Sigmoid colon (tissue), 7 donors: ENCODE results near the gene GPD1. TPM values are rescaled to one million over a fixed set of nuclear protein-coding genes. Genes with fewer than 3 reads are reported as not detected.
"Not testable (repeated sequence)": the region's sequence is repeated elsewhere in the genome, so short reads cannot be mapped to it uniquely, and the experiment has no call there.

Experiments
- DNase-seq: peaks from one replicate; pipeline ENCODE4 v3.0.0-alpha.2; 2019
- H3K27ac ChIP-seq, 4 donors: fragments of 200-600 bp; sonication (generic); one replicate each; pipeline ENCODE4 v1.5.1; 2016 to 2019; ENCODE audit warnings: mild to moderate bottlenecking in 1 of 4
- H3K27me3 ChIP-seq, 3 donors: fragments of 200-600 bp; sonication (generic); one replicate each; pipeline ENCODE4 v1.5.1; 2019; ENCODE audit warnings: mild to moderate bottlenecking in 1 of 3
- H3K36me3 ChIP-seq, 4 donors: fragments of 200-600 bp; sonication (generic); one replicate each; pipeline ENCODE4 v1.5.1; 2016 to 2019
- H3K4me1 ChIP-seq, 4 donors: fragments of 200-600 bp; sonication (generic); one replicate each; pipeline ENCODE4 v1.5.1; 2017 to 2019
- H3K4me3 ChIP-seq, 4 donors: fragments of 200-600 bp; sonication (generic); one replicate each; pipeline ENCODE4 v1.5.1; 2017 to 2019; ENCODE audit warnings: mild to moderate bottlenecking in 2 of 4, moderate library complexity in 1 of 4
- H3K9me3 ChIP-seq, 4 donors: fragments of 200-600 bp in 3 of 4; sonication (generic) in 3 of 4; one replicate each; pipeline versions ENCODE4 v1.5.1 to v1.6.1; 2013 to 2019
- EP300 ChIP-seq, 4 donors: sonication (generic); formaldehyde crosslinking; IDR thresholded peaks; one replicate each; pipeline ENCODE4 v1.6.1; 2017; ENCODE audit warnings: antibody characterized with exemption in 4 of 4
- POLR2A ChIP-seq, 2 donors: fragments of 450-650 bp; IDR thresholded peaks; one replicate each; pipeline ENCODE4 v1.6.1; 2016; ENCODE audit warnings: antibody characterized with exemption in 2 of 2, mild to moderate bottlenecking in 2 of 2, moderate library complexity in 2 of 2
- POLR2AphosphoS5 ChIP-seq, 4 donors: sonication (generic); formaldehyde crosslinking; IDR thresholded peaks; one replicate each; pipeline ENCODE4 v1.6.1; 2017; ENCODE audit warnings: antibody characterized with exemption in 4 of 4
- WGBS, 2 donors: extraction: QIAGEN DNeasy Blood & Tissue Kit; methylation state at CpG; one replicate each; pipeline ENCODE4 v1.1.7; 2013; 5-methylcytosine and 5-hydroxymethylcytosine counted together
- intact Hi-C: fragments of 100-400 bp; cut with DNase I; formaldehyde crosslinking; loops from one replicate; pipeline ENCODE4 v1.15.1; 2023
- polyA plus RNA-seq, 3 donors: library from polyadenylated mRNA; stranded (reverse); fragments of 200-250 nt; gene quantifications; one replicate each; pipeline ENCODE4 v1.2.3, GENCODE V29; 2013
- total RNA-seq, 4 donors: library from RNA; depleted of rRNA; stranded (reverse); fragments of >200 nt; gene quantifications; one replicate each; pipeline ENCODE4 v1.1.0, GENCODE V29; 2016
- TF ChIP-seq, protein P1 (sequence below), 4 experiments: fragments of 450-650 bp in 3 of 4; fragments of 200-600 bp in 1 of 4; IDR thresholded peaks; one replicate each; pipeline ENCODE4 v1.5.1; 2016 to 2019; ENCODE audit warnings: antibody characterized with exemption in 4 of 4, mild to moderate bottlenecking in 3 of 4, moderate library complexity in 2 of 4
- donor health status: healthy with polysubstance abuse.
- donor health status: Bipolar disorder and iron deficiency.
- donor health status: healthy.

Gene GPD1
- total and polyA plus RNA-seq, 7 donors, result 0.55 to 59.6 (median 3.0) TPM

DNA sequence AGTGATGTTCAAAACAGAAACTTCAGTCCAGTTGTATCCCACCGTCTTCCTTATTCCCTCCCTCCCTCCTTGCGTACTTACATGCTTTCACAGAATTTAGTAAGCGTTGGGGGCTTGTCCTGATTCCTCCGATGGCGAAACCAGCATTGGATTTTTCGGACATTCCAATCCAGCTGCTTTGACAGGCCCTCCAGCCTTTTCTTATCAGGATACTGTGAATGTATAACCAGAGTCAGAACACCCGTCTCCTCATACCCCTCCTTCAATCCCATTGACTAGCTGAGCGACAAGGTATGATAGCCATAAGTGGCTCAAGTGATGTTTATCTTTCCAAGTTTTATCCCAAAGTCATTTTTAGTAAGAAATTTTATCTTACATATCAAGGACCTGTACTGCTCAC is 39.2 kb downstream of the GPD1 start:
- intact Hi-C loops, result no loop called here
- 83 to 92% methylated on average over 8 of the region's 8 CpGs for WGBS, 2 donors
- peaks cover 0 to 49% (median 2%) of the 10 kb centered on the region in 4 donors for H3K36me3 ChIP-seq
- no peaks in the 10 kb centered on the region for H3K27me3 ChIP-seq
- no peaks in the 10 kb centered on the region for H3K9me3 ChIP-seq
- H3K4me3 ChIP-seq, result no peak overlapping the region
- DNase-seq, result no peak
- TF ChIP-seq POLR2A (IDR thresholded peaks at IDR 0.05) (no peak), EP300 (IDR thresholded peaks at IDR 0.05) (no peak), POLR2AphosphoS5 (IDR thresholded peaks at IDR 0.05) (no peak)
- TF ChIP-seq, protein P1, sequence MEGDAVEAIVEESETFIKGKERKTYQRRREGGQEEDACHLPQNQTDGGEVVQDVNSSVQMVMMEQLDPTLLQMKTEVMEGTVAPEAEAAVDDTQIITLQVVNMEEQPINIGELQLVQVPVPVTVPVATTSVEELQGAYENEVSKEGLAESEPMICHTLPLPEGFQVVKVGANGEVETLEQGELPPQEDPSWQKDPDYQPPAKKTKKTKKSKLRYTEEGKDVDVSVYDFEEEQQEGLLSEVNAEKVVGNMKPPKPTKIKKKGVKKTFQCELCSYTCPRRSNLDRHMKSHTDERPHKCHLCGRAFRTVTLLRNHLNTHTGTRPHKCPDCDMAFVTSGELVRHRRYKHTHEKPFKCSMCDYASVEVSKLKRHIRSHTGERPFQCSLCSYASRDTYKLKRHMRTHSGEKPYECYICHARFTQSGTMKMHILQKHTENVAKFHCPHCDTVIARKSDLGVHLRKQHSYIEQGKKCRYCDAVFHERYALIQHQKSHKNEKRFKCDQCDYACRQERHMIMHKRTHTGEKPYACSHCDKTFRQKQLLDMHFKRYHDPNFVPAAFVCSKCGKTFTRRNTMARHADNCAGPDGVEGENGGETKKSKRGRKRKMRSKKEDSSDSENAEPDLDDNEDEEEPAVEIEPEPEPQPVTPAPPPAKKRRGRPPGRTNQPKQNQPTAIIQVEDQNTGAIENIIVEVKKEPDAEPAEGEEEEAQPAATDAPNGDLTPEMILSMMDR (IDR thresholded peaks at IDR 0.05), result no peak
- H3K4me1 ChIP-seq, result no peaks in the 10 kb centered on the region
- no peak overlapping the region for H3K27ac ChIP-seq

DNA sequence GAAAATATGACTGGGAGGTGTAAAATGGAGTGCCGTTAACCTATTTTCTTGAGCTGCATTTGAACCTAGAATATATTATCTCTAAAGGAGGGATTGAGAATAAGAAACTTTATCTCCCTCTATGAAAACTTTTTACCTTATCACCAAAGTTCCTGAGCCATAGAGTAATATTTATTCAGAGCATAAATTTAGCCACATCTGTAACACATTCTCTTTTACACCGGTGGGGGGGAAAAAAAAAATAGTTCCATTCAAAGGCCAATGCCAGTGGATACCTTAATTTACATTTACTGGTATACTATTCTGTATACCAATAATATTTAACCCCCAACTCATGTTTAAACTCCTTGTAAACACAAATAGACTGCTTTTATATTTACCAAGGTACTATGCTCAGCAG is 41.6 kb downstream of the GPD1 start:
- intact Hi-C loops, result no loop called here
- WGBS, 2 donors, result 86 to 95% methylated on average over 2 of the region's 2 CpGs

DNA sequence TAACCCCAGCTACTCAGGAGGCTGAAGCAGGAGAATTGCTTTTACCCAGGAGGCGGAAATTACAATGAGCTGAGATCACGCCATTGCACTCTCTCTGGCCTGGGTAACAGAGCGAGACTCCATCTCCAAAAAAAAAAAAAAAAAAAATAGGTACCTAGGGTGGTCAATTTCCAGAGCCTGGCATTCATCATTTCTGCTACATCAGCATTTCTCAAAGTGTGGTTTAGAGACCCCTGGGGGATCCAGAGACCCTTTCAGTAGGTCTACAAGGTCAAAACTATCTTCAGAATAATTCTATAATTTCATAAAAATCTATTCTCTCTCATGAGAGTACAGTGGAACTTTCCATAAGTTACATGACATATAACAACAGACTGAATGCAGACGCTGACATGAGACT is 43.5 kb downstream of the GPD1 start:
- no peak for DNase-seq
- Histone ChIP-seq H3K4me1 (peaks cover 0 to 9% (median 4%) of the 10 kb centered on the region in 4 donors), H3K27ac (no peak overlapping the region), H3K27me3 (no peaks in the 10 kb centered on the region), H3K9me3 (no peaks in the 10 kb centered on the region), H3K36me3 (peaks cover 0 to 16% (median 0%) of the 10 kb centered on the region in 4 donors), H3K4me3 (no peak overlapping the region)
- TF ChIP-seq POLR2A (IDR thresholded peaks at IDR 0.05) (no peak), POLR2AphosphoS5 (IDR thresholded peaks at IDR 0.05) (no peak)
- TF ChIP-seq, protein P1 (IDR thresholded peaks at IDR 0.05), result no peak
- WGBS, 2 donors, result 95 to 99% methylated on average over 4 of the region's 4 CpGs
- intact Hi-C loops, result no loop called here

More for the DNA sequence above, 41.6 kb downstream of the GPD1 start:
- TF ChIP-seq POLR2A (IDR thresholded peaks at IDR 0.05), result no peak
- TF ChIP-seq POLR2AphosphoS5 (IDR thresholded peaks at IDR 0.05), result no peak
- TF ChIP-seq, protein P1 (IDR thresholded peaks at IDR 0.05), result no peak
- Histone ChIP-seq H3K27ac (no peak overlapping the region), H3K36me3 (peaks cover 0 to 33% (median 2%) of the 10 kb centered on the region in 4 donors), H3K9me3 (no peaks in the 10 kb centered on the region), H3K27me3 (no peaks in the 10 kb centered on the region), H3K4me1 (no peaks in the 10 kb centered on the region), H3K4me3 (no peak overlapping the region)
- no peak for DNase-seq

DNA sequence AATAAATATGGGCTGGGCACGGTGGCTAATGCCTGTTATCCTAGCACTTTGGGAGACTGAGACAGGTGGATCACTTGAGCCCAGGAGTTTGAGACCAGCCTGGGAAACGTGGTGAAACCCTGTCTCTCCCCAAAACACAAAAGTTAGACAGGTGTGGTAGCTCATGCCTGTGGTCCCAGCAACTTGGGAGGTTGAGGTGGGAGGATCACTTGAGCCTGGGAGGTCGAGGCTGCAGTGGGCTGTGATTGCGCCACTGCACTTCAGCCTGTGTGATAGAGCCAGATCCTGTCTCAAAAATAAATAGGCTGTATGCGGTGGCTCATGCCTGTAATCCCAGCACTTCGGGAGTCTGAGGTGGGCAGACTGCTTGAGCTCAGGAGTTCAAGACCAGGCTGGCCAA is 44.2 kb downstream of the GPD1 start:
- DNase-seq, H3K36me3 ChIP-seq, H3K27ac ChIP-seq, H3K27me3 ChIP-seq, H3K4me3 ChIP-seq, intact Hi-C loops, H3K4me1 ChIP-seq, H3K9me3 ChIP-seq: not testable (repeated sequence)
- WGBS, 2 donors, result 91 to 92% methylated on average over 6 of the region's 6 CpGs

DNA sequence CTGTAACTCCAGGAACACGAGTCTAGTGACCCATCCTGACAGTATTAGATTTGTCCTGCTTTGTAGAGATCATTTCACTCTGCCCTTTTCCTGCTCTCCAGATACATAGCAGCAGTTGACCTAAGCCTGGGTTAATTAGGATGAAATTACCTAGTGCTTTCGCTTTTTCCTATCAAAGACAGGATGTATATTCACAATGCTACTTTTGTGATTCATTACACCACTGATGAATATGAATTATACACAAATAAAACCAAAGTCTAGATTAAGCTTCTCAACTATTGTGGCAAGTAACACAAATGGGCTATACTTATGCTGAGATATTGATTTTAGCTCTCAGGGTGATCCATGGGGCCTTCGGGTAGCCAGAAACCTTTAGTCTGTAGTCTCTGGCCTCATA is 45.5 kb downstream of the GPD1 start:
- DNase-seq, result no peak
- Histone ChIP-seq H3K4me3 (no peak overlapping the region), H3K27ac (no peak overlapping the region), H3K4me1 (peaks cover 0 to 9% (median 4%) of the 10 kb centered on the region in 4 donors), H3K9me3 (no peaks in the 10 kb centered on the region), H3K27me3 (no peaks in the 10 kb centered on the region), H3K36me3 (no peaks in the 10 kb centered on the region)
- TF ChIP-seq, protein P1 (IDR thresholded peaks at IDR 0.05), result no peak
- no peak for TF ChIP-seq EP300 (IDR thresholded peaks at IDR 0.05)
- no peak for TF ChIP-seq POLR2AphosphoS5 (IDR thresholded peaks at IDR 0.05)
- no peak for TF ChIP-seq POLR2A (IDR thresholded peaks at IDR 0.05)
- 72 to 79% methylated on average over 3 of the region's 3 CpGs for WGBS, 2 donors
- intact Hi-C loops, result no loop called here
